ENCODE data around the gene CENPP.

The CENPP gene

DNA sequence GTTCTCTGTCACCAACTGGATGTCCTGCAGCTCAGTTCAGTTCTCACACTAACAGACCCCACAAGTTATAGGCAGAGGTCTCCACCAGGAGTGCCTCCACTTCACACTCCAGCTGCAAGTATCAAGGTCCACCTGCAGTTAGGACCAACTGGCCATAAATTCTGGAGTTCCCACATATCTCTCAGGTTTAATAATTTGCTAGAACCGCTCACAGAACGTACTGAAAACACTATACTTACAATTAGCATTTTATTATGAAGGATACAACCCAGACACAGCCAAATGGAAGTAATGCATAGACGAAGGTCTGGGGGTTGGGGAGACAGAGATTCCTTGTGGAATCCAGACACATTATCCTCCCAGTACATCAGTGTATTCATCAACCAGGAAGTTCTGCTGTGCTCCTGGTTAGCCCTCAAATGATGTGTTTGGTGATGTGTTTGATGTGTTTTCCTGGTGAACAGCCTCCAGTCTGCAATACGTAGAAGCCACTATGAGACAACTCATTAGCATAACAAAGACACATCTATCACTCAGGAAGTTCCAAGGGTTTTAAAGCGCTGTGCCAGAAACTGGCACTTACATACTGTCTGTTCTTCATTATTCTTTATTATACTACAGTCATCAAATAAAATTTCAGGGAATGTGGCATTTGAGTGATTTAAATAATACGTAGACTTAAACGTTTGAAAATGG, 53.3 kb downstream of the CENPP start:
- TF ChIP-seq CTCF (IDR thresholded peaks at IDR 0.05; ENCODE audit: low read depth, low read length) (no peak), EZH2phosphoT487 (IDR thresholded peaks at IDR 0.05; ENCODE audit: low read depth) (no peak)
- H4K20me1 ChIP-seq (ENCODE audit: insufficient read depth, low read length) = no peaks in the 10 kb centered on the region
- no peak overlapping the region for H3K4me2 ChIP-seq (ENCODE audit: low read length)
- no peak overlapping the region for H3K27ac ChIP-seq (ENCODE audit: low read length)
- H2AFZ ChIP-seq (ENCODE audit: low read depth, low read length) = no peak overlapping the region
- no peaks in the 10 kb centered on the region for H3K79me2 ChIP-seq (ENCODE audit: low read length)
- no peaks in the 10 kb centered on the region; the same call in 1 of the 2 replicates for H3K9me3 ChIP-seq (ENCODE audit: insufficient read depth, low read length)
- H3K9ac ChIP-seq (ENCODE audit: low read length) = no peak overlapping the region
- H3K27me3 ChIP-seq (ENCODE audit: low read depth, low read length) = no peaks in the 10 kb centered on the region
- no peak overlapping the region for H3K4me3 ChIP-seq (ENCODE audit: low read length)
- no peaks in the 10 kb centered on the region for H3K4me1 ChIP-seq (ENCODE audit: low read length)
- peaks cover 8% of the 10 kb centered on the region for H3K36me3 ChIP-seq (replicated peaks; ENCODE audit: low read depth, low read length)

- TF ChIP-seq EZH2phosphoT487 (IDR thresholded peaks at IDR 0.05; ENCODE audit: low read depth) = no peak
- no peak for TF ChIP-seq CTCF (IDR thresholded peaks at IDR 0.05; ENCODE audit: low read depth, low read length)
- Histone ChIP-seq H3K36me3 (replicated peaks; ENCODE audit: low read depth, low read length) (no peaks in the 10 kb centered on the region), H3K79me2 (ENCODE audit: low read length) (no peaks in the 10 kb centered on the region), H3K27me3 (ENCODE audit: low read depth, low read length) (no peaks in the 10 kb centered on the region), H3K27ac (ENCODE audit: low read length) (no peak overlapping the region), H3K4me2 (ENCODE audit: low read length) (no peak overlapping the region), H3K9ac (ENCODE audit: low read length) (no peak overlapping the region), H3K4me1 (ENCODE audit: low read length) (no peaks in the 10 kb centered on the region), H3K4me3 (ENCODE audit: low read length) (no peak overlapping the region), H3K9me3 (ENCODE audit: insufficient read depth, low read length) (no peaks in the 10 kb centered on the region), H2AFZ (ENCODE audit: low read depth, low read length) (no peak overlapping the region), H4K20me1 (ENCODE audit: insufficient read depth, low read length) (no peaks in the 10 kb centered on the region)
Observed at GRCh38 chr9:92380603-92381002, 54.9 kb downstream of the CENPP start.

DNA sequence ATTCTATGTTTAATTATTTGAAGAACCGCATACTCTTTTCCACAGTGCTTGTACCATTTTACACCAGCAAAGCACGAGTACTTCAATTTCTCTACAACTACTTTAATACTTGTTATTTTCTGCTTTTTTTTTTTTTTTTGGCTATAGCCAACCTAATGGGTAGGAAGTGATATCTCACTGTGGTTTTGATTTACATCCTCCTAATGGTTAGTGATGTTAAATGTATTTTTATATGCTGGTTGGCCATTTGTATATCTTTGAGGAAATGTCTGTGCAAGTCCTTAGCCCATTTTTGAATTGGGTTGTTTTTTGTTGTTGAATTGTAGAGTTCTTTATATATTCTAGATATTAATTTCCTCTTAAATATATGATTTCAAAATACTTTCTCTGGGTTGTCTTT, 56.0 kb downstream of the CENPP start:
- H2AFZ ChIP-seq (ENCODE audit: low read depth, low read length) = no peak overlapping the region
- no peak overlapping the region for H3K9ac ChIP-seq (ENCODE audit: low read length)
- no peaks in the 10 kb centered on the region for H4K20me1 ChIP-seq (ENCODE audit: insufficient read depth, low read length)
- no peaks in the 10 kb centered on the region for H3K27me3 ChIP-seq (ENCODE audit: low read depth, low read length)
- TF ChIP-seq CTCF (IDR thresholded peaks at IDR 0.05; ENCODE audit: low read depth, low read length) (no peak), EZH2phosphoT487 (IDR thresholded peaks at IDR 0.05; ENCODE audit: low read depth) (no peak)
- no peak overlapping the region for H3K27ac ChIP-seq (ENCODE audit: low read length)
- H3K79me2 ChIP-seq (ENCODE audit: low read length) = no peaks in the 10 kb centered on the region
- H3K36me3 ChIP-seq (replicated peaks; ENCODE audit: low read depth, low read length) = no peaks in the 10 kb centered on the region
- H3K9me3 ChIP-seq (ENCODE audit: insufficient read depth, low read length) = no peaks in the 10 kb centered on the region
- no peaks in the 10 kb centered on the region for H3K4me1 ChIP-seq (ENCODE audit: low read length)
- no peak overlapping the region for H3K4me2 ChIP-seq (ENCODE audit: low read length)
- no peak overlapping the region for H3K4me3 ChIP-seq (ENCODE audit: low read length)

DNA sequence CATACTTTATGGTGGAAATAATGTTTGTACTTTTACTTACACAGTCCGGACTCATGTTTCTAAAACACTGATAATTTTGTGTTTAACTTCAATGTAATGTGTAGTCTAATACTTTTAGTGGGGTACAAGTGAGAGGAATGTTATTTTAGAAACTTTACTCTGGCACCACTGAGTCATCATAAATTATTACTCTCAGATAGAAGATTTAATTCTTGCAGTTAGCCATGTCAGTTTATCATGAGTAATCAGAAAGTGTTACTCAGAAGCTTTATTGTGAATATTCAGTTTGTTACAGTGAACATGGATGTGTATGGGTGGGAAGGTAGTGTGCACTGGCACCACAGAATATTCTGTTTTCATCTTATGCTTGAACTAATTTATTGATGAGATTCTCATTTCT, 58.6 kb downstream of the CENPP start:
- Histone ChIP-seq H3K27ac (ENCODE audit: low read length) (no peak overlapping the region), H3K36me3 (replicated peaks; ENCODE audit: low read depth, low read length) (no peaks in the 10 kb centered on the region), H3K9me3 (ENCODE audit: insufficient read depth, low read length) (no peaks in the 10 kb centered on the region), H3K4me2 (ENCODE audit: low read length) (no peak overlapping the region), H3K27me3 (ENCODE audit: low read depth, low read length) (no peaks in the 10 kb centered on the region), H2AFZ (ENCODE audit: low read depth, low read length) (no peak overlapping the region), H3K79me2 (ENCODE audit: low read length) (no peaks in the 10 kb centered on the region), H3K9ac (ENCODE audit: low read length) (no peak overlapping the region), H4K20me1 (ENCODE audit: insufficient read depth, low read length) (no peaks in the 10 kb centered on the region), H3K4me3 (ENCODE audit: low read length) (no peak overlapping the region), H3K4me1 (ENCODE audit: low read length) (no peaks in the 10 kb centered on the region)
- TF ChIP-seq CTCF (IDR thresholded peaks at IDR 0.05; ENCODE audit: low read depth, low read length) (no peak), EZH2phosphoT487 (IDR thresholded peaks at IDR 0.05; ENCODE audit: low read depth) (no peak)
